H4 (cell line): Measurements from ENCODE around the gene CERS6. TPM values are rescaled to one million over a fixed set of nuclear protein-coding genes. Genes with fewer than 3 reads are reported as not detected.

Source experiments
- total RNA-seq: library from RNA; depleted of rRNA; stranded (reverse); fragments of >200 nt; shearing (Covaris generic); gene quantifications from 2 replicates; pipeline ENCODE4 v1.2.3, GENCODE V29; 2014; rRNA removed

Gene CERS6
- total RNA-seq, 1 experiment from 2014 or later: 18.8 TPM

Other genes with a start within 250 kb of the CERS6 start
- 9.2 and 12.6 TPM in 2 replicates for gene STK39, start 208.7 kb upstream of the CERS6 start, total RNA-seq